HEK293 (cell line): ENCODE data around the gene KIF26B.

Source experiments
- CTCF ChIA-PET: fragments of 350-600 bp; formaldehyde crosslinking; extraction: SDS; loops from one replicate; lab custom pipeline; 2021; ENCODE audit warnings: antibody characterized with exemption; lab: Yijun Ruan, JAX
- POLR2A ChIA-PET: fragments of 300-600 bp; formaldehyde crosslinking; extraction: SDS; loops from one replicate; lab custom pipeline; 2020; ENCODE audit warnings: antibody characterized with exemption, inconsistent platforms; lab: Yijun Ruan, JAX
- H3K27ac ChIP-seq: fragments of 200-500 bp; sonication (Bioruptor generic); 2 replicates; pipeline ENCODE4 v1.5.1; 2014; ENCODE audit warnings: low read depth, low read length, control low read depth, inconsistent platforms; ENCODE audit errors: extremely low read depth
- H3K36me3 ChIP-seq, 2 experiments: fragments of 200-500 bp in 1 of 2; sonication (Bioruptor generic) in 1 of 2; 1 replicate in 1 of 2; 2 replicates in 1 of 2; pipeline ENCODE4 v1.5.1; 2014 to 2017; ENCODE audit warnings: inconsistent platforms in 2 of 2, low read length in 2 of 2; ENCODE audit not compliant: control insufficient read depth in 2 of 2, insufficient read depth in 1 of 2
- H3K4me1 ChIP-seq: fragments of 200-500 bp; sonication (Bioruptor generic); 2 replicates; pipeline ENCODE4 v1.5.1; 2014; ENCODE audit warnings: mild to moderate bottlenecking, low read length, inconsistent platforms; ENCODE audit not compliant: control insufficient read depth, insufficient read depth
- H3K4me3 ChIP-seq: 2 replicates; pipeline ENCODE4 v1.5.1; 2011; ENCODE audit warnings: low read depth, mild to moderate bottlenecking, control low read depth, low read length, moderate library complexity
- H3K9me3 ChIP-seq: fragments of 200-500 bp; sonication (Bioruptor generic); 2 replicates; pipeline ENCODE4 v1.5.1; 2014; ENCODE audit warnings: low read depth, low read length, inconsistent platforms; ENCODE audit not compliant: control insufficient read depth, insufficient read depth
- GLI4 ChIP-seq: fragments of 450-650 bp; formaldehyde crosslinking; IDR thresholded peaks from 2 replicates; pipeline ENCODE4 v1.5.1; 2016; ENCODE audit warnings: missing biosample characterization, missing genetic modification characterization
- MEIS1 ChIP-seq: sonication (generic); formaldehyde crosslinking; IDR thresholded peaks from 2 replicates; pipeline ENCODE4 v1.8.1; 2022; ENCODE audit warnings: missing genetic modification reagents, mild to moderate bottlenecking, borderline replicate concordance
- MYNN ChIP-seq: fragments of 450-650 bp; formaldehyde crosslinking; IDR thresholded peaks from 2 replicates; pipeline ENCODE4 v1.5.1; 2016; ENCODE audit warnings: missing biosample characterization, missing genetic modification characterization, borderline replicate concordance
- MZF1 ChIP-seq: fragments of 450-650 bp; formaldehyde crosslinking; IDR thresholded peaks from 2 replicates; pipeline ENCODE4 v1.5.1; 2017; ENCODE audit warnings: missing biosample characterization, missing genetic modification characterization, borderline replicate concordance
- RBAK ChIP-seq: fragments of 450-650 bp; formaldehyde crosslinking; IDR thresholded peaks from 2 replicates; pipeline ENCODE4 v1.5.1; 2016; ENCODE audit warnings: missing biosample characterization, missing genetic modification characterization
- SALL2 ChIP-seq: fragments of 450-650 bp; formaldehyde crosslinking; IDR thresholded peaks from 2 replicates; pipeline ENCODE4 v1.5.0; 2017; ENCODE audit warnings: missing biosample characterization, mild to moderate bottlenecking, missing genetic modification characterization, borderline replicate concordance
- SP2 ChIP-seq: fragments of 450-650 bp; formaldehyde crosslinking; IDR thresholded peaks from 2 replicates; pipeline ENCODE4 v1.5.1; 2016; ENCODE audit warnings: missing biosample characterization, missing genetic modification characterization
- SP3 ChIP-seq: fragments of 450-650 bp; formaldehyde crosslinking; IDR thresholded peaks from 2 replicates; pipeline ENCODE4 v1.5.1; 2016; ENCODE audit warnings: missing biosample characterization, missing genetic modification characterization
- ZNF138 ChIP-seq: fragments of 450-650 bp; formaldehyde crosslinking; IDR thresholded peaks from 2 replicates; pipeline ENCODE4 v1.5.1; 2016; ENCODE audit warnings: missing biosample characterization, missing genetic modification characterization, borderline replicate concordance
- ZNF146 ChIP-seq: fragments of 450-650 bp; formaldehyde crosslinking; IDR thresholded peaks from 2 replicates; pipeline ENCODE4 v1.5.1; 2016; ENCODE audit warnings: missing biosample characterization, missing genetic modification characterization
- ZNF148 ChIP-seq: fragments of 450-650 bp; formaldehyde crosslinking; IDR thresholded peaks from 2 replicates; pipeline ENCODE4 v1.5.0; 2017; ENCODE audit warnings: missing biosample characterization, missing genetic modification characterization, borderline replicate concordance
- ZNF184 ChIP-seq: fragments of 450-650 bp; IDR thresholded peaks from 2 replicates; pipeline ENCODE4 v1.5.1; 2018; ENCODE audit warnings: missing biosample characterization, mild to moderate bottlenecking, missing genetic modification characterization
- ZNF202 ChIP-seq: fragments of 450-650 bp; formaldehyde crosslinking; IDR thresholded peaks from 2 replicates; pipeline ENCODE4 v1.5.1; 2016; ENCODE audit warnings: missing biosample characterization, missing genetic modification characterization, borderline replicate concordance
- ZNF211 ChIP-seq: fragments of 450-650 bp; formaldehyde crosslinking; IDR thresholded peaks from 2 replicates; pipeline ENCODE4 v1.5.1; 2016; ENCODE audit warnings: low read depth, missing biosample characterization, missing genetic modification characterization
- ZNF214 ChIP-seq: fragments of 450-650 bp; formaldehyde crosslinking; IDR thresholded peaks from 2 replicates; pipeline ENCODE4 v1.5.1; 2017; ENCODE audit warnings: missing biosample characterization, mild to moderate bottlenecking, missing genetic modification characterization, borderline replicate concordance
- ZNF398 ChIP-seq: fragments of 450-650 bp; formaldehyde crosslinking; IDR thresholded peaks from 2 replicates; pipeline ENCODE4 v1.5.1; 2017; ENCODE audit warnings: missing biosample characterization, missing genetic modification characterization
- ZNF404 ChIP-seq: fragments of 450-650 bp; formaldehyde crosslinking; IDR thresholded peaks from 2 replicates; pipeline ENCODE4 v1.5.1; 2017; ENCODE audit warnings: missing biosample characterization, missing genetic modification characterization
- ZNF416 ChIP-seq: fragments of 450-650 bp; formaldehyde crosslinking; IDR thresholded peaks from 2 replicates; pipeline ENCODE4 v1.5.1; 2016; ENCODE audit warnings: missing biosample characterization, missing genetic modification characterization
- ZNF48 ChIP-seq: fragments of 450-650 bp; formaldehyde crosslinking; IDR thresholded peaks from 2 replicates; pipeline ENCODE4 v1.5.1; 2016; ENCODE audit warnings: missing biosample characterization, missing genetic modification characterization
- ZNF513 ChIP-seq: fragments of 450-650 bp; IDR thresholded peaks from 2 replicates; pipeline ENCODE4 v1.5.1; 2018; ENCODE audit warnings: missing biosample characterization, missing genetic modification characterization
- ZNF530 ChIP-seq: fragments of 450-650 bp; formaldehyde crosslinking; IDR thresholded peaks from 2 replicates; pipeline ENCODE4 v1.5.1; 2016; ENCODE audit warnings: low read depth, missing biosample characterization, missing genetic modification characterization
- ZNF549 ChIP-seq: fragments of 450-650 bp; IDR thresholded peaks from 2 replicates; pipeline ENCODE4 v1.5.1; 2018; ENCODE audit warnings: missing biosample characterization, missing genetic modification characterization, mild to moderate bottlenecking, inconsistent platforms, moderate library complexity
- ZNF600 ChIP-seq: fragments of 450-650 bp; formaldehyde crosslinking; IDR thresholded peaks from 2 replicates; pipeline ENCODE4 v1.5.1; 2016; ENCODE audit warnings: missing biosample characterization, missing genetic modification characterization
- ZNF621 ChIP-seq: fragments of 450-650 bp; formaldehyde crosslinking; IDR thresholded peaks from 2 replicates; pipeline ENCODE4 v1.5.1; 2017; ENCODE audit warnings: missing biosample characterization, missing genetic modification characterization
- ZNF623 ChIP-seq: fragments of 450-650 bp; formaldehyde crosslinking; IDR thresholded peaks from 2 replicates; pipeline ENCODE4 v1.5.1; 2016; ENCODE audit warnings: missing biosample characterization, missing genetic modification characterization
- ZNF626 ChIP-seq: fragments of 450-650 bp; sonication (Bioruptor Pico); formaldehyde crosslinking; IDR thresholded peaks from 2 replicates; pipeline ENCODE4 v1.5.1; 2018; ENCODE audit warnings: missing biosample characterization, missing genetic modification characterization, inconsistent platforms
- ZNF785 ChIP-seq: fragments of 450-650 bp; formaldehyde crosslinking; IDR thresholded peaks from 2 replicates; pipeline ENCODE4 v1.5.1; 2016; ENCODE audit warnings: missing biosample characterization, missing genetic modification characterization
- ZNF792 ChIP-seq: fragments of 450-650 bp; formaldehyde crosslinking; IDR thresholded peaks from 2 replicates; pipeline ENCODE4 v1.5.1; 2016; ENCODE audit warnings: missing biosample characterization, missing genetic modification characterization
- ZNF830 ChIP-seq: fragments of 450-650 bp; IDR thresholded peaks from 2 replicates; pipeline ENCODE4 v1.5.0; 2018; ENCODE audit warnings: missing biosample characterization, missing genetic modification characterization, low read depth, mild to moderate bottlenecking, moderate library complexity

Gene KIF26B

GRCh38 chr1:245663841-245664240, 509.1 kb downstream of the KIF26B start:
- CTCF ChIA-PET, result no interaction called here
- H3K4me3 ChIP-seq, result no peak overlapping the region
- H3K9me3 ChIP-seq, result no peaks in the 10 kb centered on the region
- POLR2A ChIA-PET, result no interaction called here
- no peaks in the 10 kb centered on the region for H3K4me1 ChIP-seq
- no peak for TF ChIP-seq ZNF138 (tag by site-specific recombination)
- TF ChIP-seq ZNF48, result no peak
- no peak for TF ChIP-seq MEIS1 (CRISPR knock-in tag)
- TF ChIP-seq ZNF146 (tag by site-specific recombination), result no peak
- no peak for TF ChIP-seq ZNF621 (tag by site-specific recombination)
- TF ChIP-seq MZF1 (tag by site-specific recombination), result no peak
- no peak for TF ChIP-seq ZNF416 (tag by site-specific recombination)
- no peak for TF ChIP-seq ZNF792 (tag by site-specific recombination)
- no peak for TF ChIP-seq ZNF211 (tag by site-specific recombination)
- no peak for TF ChIP-seq ZNF549 (tag by site-specific recombination)
- TF ChIP-seq ZNF623, result no peak
- no peak for TF ChIP-seq ZNF626 (tag by site-specific recombination)
- TF ChIP-seq ZNF530 (tag by site-specific recombination), result no peak
- TF ChIP-seq GLI4 (tag by site-specific recombination), result no peak
- TF ChIP-seq ZNF202 (tag by site-specific recombination), result no peak
- no peak for TF ChIP-seq MYNN (tag by site-specific recombination)
- no peak for TF ChIP-seq ZNF398 (tag by site-specific recombination)
- H3K36me3 ChIP-seq, result no peaks in the 10 kb centered on the region
- no peak overlapping the region for H3K27ac ChIP-seq

GRCh38 chr1:245666412-245666811, 511.6 kb downstream of the KIF26B start:
- ChIA-PET POLR2A (no interaction called here), CTCF (no interaction called here)
- Histone ChIP-seq H3K36me3 (no peaks in the 10 kb centered on the region), H3K9me3 (no peaks in the 10 kb centered on the region), H3K4me1 (no peaks in the 10 kb centered on the region), H3K4me3 (no peak overlapping the region), H3K27ac (no peak overlapping the region)
- TF ChIP-seq ZNF404 (tag by site-specific recombination) (no peak), ZNF600 (no peak), SP3 (tag by site-specific recombination) (no peak), ZNF184 (tag by site-specific recombination) (no peak), RBAK (no peak), SP2 (tag by site-specific recombination) (no peak), ZNF830 (tag by site-specific recombination) (no peak), SALL2 (no peak), ZNF785 (tag by site-specific recombination) (no peak), ZNF138 (tag by site-specific recombination) (no peak), ZNF214 (tag by site-specific recombination) (no peak), ZNF513 (no peak), ZNF148 (tag by site-specific recombination) (no peak)
